Astrocyte (in vitro differentiated cells and primary cell): ENCODE measurements around the gene NCOR1.

Experiments
- CTCF ChIP-seq: IDR thresholded peaks from 2 replicates; pipeline ENCODE4 v1.5.1; 2011; ENCODE audit warnings: low read depth, mild to moderate bottlenecking, inconsistent platforms, low read length, moderate library complexity; ENCODE audit not compliant: insufficient read depth
- EZH2 ChIP-seq: IDR thresholded peaks from 2 replicates; pipeline ENCODE4 v1.6.1; 2012; ENCODE audit warnings: mild to moderate bottlenecking, low read length, inconsistent platforms; ENCODE audit not compliant: insufficient read depth

GRCh38 chr17:16232391-16232790 lies 17.1 kb upstream of the NCOR1 start:
- TF ChIP-seq CTCF (no peak), EZH2 (no peak)
